ENCODE results near the gene ATP8A1.

DNA sequence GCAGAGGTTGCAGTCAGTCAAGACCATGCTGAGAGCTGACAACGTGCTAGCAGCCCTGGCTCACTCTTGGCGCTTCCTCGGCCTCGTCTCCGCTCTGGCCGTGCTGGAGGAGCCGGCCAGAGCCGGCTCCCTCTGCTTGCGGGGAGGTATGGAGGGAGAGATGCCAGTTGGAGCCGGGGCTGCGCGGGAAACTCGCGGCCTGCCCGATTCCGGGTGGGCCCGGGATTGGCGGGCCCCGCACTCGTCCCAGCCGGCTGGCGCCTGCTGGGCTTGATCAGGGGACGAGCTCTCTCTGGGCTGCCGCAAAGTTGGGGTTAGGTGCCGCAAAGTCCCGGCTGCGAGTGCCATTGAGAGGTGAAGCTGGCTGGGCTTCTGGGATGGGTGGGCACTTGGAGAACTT, 287.4 kb downstream of the ATP8A1 start:
- TF ChIP-seq, protein P1, sequence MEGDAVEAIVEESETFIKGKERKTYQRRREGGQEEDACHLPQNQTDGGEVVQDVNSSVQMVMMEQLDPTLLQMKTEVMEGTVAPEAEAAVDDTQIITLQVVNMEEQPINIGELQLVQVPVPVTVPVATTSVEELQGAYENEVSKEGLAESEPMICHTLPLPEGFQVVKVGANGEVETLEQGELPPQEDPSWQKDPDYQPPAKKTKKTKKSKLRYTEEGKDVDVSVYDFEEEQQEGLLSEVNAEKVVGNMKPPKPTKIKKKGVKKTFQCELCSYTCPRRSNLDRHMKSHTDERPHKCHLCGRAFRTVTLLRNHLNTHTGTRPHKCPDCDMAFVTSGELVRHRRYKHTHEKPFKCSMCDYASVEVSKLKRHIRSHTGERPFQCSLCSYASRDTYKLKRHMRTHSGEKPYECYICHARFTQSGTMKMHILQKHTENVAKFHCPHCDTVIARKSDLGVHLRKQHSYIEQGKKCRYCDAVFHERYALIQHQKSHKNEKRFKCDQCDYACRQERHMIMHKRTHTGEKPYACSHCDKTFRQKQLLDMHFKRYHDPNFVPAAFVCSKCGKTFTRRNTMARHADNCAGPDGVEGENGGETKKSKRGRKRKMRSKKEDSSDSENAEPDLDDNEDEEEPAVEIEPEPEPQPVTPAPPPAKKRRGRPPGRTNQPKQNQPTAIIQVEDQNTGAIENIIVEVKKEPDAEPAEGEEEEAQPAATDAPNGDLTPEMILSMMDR (IDR thresholded peaks at IDR 0.05): no peak
- TF ChIP-seq POLR2AphosphoS5 (IDR thresholded peaks at IDR 0.05): no peak

Measured in prostate gland (tissue), 2 donors.